Heart left ventricle (tissue), 16 donors: ENCODE results near the gene RNASE13. TPM values are rescaled to one million over a fixed set of nuclear protein-coding genes. Genes with fewer than 3 reads are reported as not detected.
A peak's percentile ranks its signal among the peaks of the same experiment; 100 is the strongest.

ENCODE experiments used
- ATAC-seq, 4 donors: fragments of 200-7000 bp; cut with Tn5 transposase; one replicate each; pipeline ENCODE4 v1.9.1; 2020 to 2022; ENCODE audit warnings: moderate library complexity in 4 of 4, mild to moderate bottlenecking in 3 of 4, moderate number of reproducible peaks in 1 of 4
- DNase-seq, 5 donors: peaks; one replicate each; pipeline ENCODE4 v3.0.0-alpha.2; 2020
- H3K27ac ChIP-seq, 12 donors: fragments of 200-600 bp; sonication (generic) in 4 of 12; one replicate each; pipeline versions ENCODE4 v1.5.0 to v1.8.0; 2016 to 2022; ENCODE audit warnings: mild to moderate bottlenecking in 2 of 12
- H3K27me3 ChIP-seq, 9 donors: fragments of 200-600 bp; sonication (generic) in 2 of 9; one replicate each; pipeline versions ENCODE4 v1.5.1 to v1.8.0; 2016 to 2022; ENCODE audit warnings: mild to moderate bottlenecking in 3 of 9
- H3K36me3 ChIP-seq, 9 donors: fragments of 200-600 bp; sonication (generic) in 2 of 9; one replicate each; pipeline versions ENCODE4 v1.5.0 to v1.8.0; 2018 to 2022; ENCODE audit warnings: mild to moderate bottlenecking in 2 of 9
- H3K4me1 ChIP-seq, 12 donors: fragments of 200-600 bp; sonication (generic) in 4 of 12; one replicate each; pipeline versions ENCODE4 v1.5.0 to v1.8.0; 2016 to 2022; ENCODE audit warnings: mild to moderate bottlenecking in 3 of 12
- H3K4me3 ChIP-seq, 12 donors: fragments of 200-600 bp; sonication (generic) in 4 of 12; one replicate each; pipeline versions ENCODE4 v1.5.0 to v1.8.0; 2017 to 2022; ENCODE audit warnings: mild to moderate bottlenecking in 9 of 12, moderate library complexity in 4 of 12
- H3K9me3 ChIP-seq, 12 donors: fragments of 200-600 bp; sonication (generic) in 4 of 12; one replicate each; pipeline versions ENCODE4 v1.5.0 to v1.8.0; 2016 to 2022; ENCODE audit warnings: mild to moderate bottlenecking in 1 of 12
- POLR2A ChIP-seq, 2 donors: fragments of 450-650 bp; IDR thresholded peaks; one replicate each; pipeline ENCODE4 v1.6.1; 2017; ENCODE audit warnings: antibody characterized with exemption in 2 of 2, mild to moderate bottlenecking in 2 of 2, moderate library complexity in 2 of 2
- WGBS, 4 donors: extraction: QIAGEN DNeasy Blood & Tissue Kit in 2 of 4; methylation state at CpG; one replicate each; pipeline versions ENCODE4 v1.1.5 to v1.1.7; 2013 to 2018; 5-methylcytosine and 5-hydroxymethylcytosine counted together
- intact Hi-C, 10 donors: fragments of 100-400 bp; cut with DNase I; formaldehyde crosslinking; loops; one replicate each; pipeline versions ENCODE4 v1.11.1 to v1.14.2; 2022
- polyA plus RNA-seq, 2 donors: library from polyadenylated mRNA; stranded (reverse); fragments of 200-250 nt; gene quantifications; one replicate each; pipeline ENCODE4 v1.2.3, GENCODE V29; 2013
- total RNA-seq, 9 donors: library from RNA; depleted of rRNA in 2 of 9; stranded (reverse); fragments of >200 nt in 2 of 9; fragmentation: NEBNext Ultra II Directional in 3 of 9; extraction: Animal tissue kit (Norgen Biotek cat#: 25700) in 3 of 9; gene quantifications; one replicate each; pipeline versions ENCODE4 v1.1.0 to v1.2.4, GENCODE V29; 2016 to 2023
- TF ChIP-seq, protein P1 (sequence below), 12 donors: fragments of 200-600 bp; sonication (generic) in 4 of 12; IDR thresholded peaks; one replicate each; pipeline versions ENCODE4 v1.5.0 to v1.8.0; 2018 to 2022; ENCODE audit warnings: antibody characterized with exemption in 12 of 12, mild to moderate bottlenecking in 5 of 12
- donor health status: ischemic (EF 13 %, LVEDD 7.1; RV severe dilation, severe dysfunction).
- donor health status: healthy with polysubstance abuse.
- donor health status: DM: no; HTN: yes; CAD: no.
- donor health status: DM: no; HTN: no; CAD: no.
- donor health status: ischemic (EF 25% LVEDD 6.9; RV normal size, moderate dysfunction).
- donor health status: ischemic (EF 25% LVEDD 5.7; RV mildly dilated, moderate dysfunction).
- donor health status: healthy.
- donor health status: DM: yes; HTN: yes; CAD: no.
- donor health status: ischemic (EF 35%, LVEDD 5.7; RV mildly dilated, moderate dysfunction).
- donor health status: nonischemic (EF 11% LVEDD 7.7; RV severe dilation, severe dysfunction).
- donor health status: DM: yes; HTN: yes; CAD: no.
- donor health status: PGD.
- donor health status: ischemic (EF 29% LVEDD 5.4; RV normal size, mild dysfunction).
- donor health status: nonischemic (EF 23%, LVEDD 6.1; RV moderate dilation, normal function).

Gene RNASE13
- total and polyA plus RNA-seq, 11 donors = not detected

DNA sequence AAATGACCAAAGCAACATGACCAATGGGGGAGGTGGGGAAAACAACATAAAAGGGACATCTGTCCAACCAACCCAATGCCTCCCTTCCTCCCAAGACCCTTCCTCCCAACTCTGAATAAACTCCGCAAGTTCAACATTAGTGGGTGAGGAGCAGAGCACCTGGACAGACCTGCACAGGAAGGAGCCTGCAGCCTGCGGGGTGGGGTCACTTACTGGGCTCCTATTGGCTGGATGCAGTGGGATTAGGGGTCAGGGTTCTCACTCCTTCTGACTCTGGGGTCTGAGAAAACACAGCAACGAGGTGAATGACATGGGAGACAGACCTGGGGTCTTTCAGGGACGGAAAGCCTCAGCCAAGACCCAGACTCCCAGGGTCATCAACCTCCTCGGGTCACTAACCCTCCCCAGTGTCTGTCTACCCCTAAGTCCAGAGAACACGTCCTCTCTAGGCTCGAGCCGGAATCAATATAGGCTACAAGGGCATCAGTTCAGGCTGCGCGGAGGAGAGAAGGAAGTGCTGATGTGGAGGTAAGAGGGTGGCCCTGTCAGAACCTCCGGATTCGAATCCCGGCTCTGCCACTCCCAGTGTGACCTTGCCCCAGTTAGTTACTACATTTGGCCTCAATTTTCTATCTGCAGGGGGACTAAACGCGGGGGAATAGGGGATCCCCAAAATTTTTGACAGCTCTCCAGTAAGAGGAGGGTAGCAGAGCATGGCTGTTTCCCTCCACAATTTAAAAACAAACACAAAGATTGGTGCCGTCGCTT is 10.6 kb downstream of the RNASE13 start:
- DNase-seq = peak in 1 of 5 donors; percentile 41
- no peak for TF ChIP-seq POLR2A (IDR thresholded peaks at IDR 0.05)
- TF ChIP-seq, protein P1, sequence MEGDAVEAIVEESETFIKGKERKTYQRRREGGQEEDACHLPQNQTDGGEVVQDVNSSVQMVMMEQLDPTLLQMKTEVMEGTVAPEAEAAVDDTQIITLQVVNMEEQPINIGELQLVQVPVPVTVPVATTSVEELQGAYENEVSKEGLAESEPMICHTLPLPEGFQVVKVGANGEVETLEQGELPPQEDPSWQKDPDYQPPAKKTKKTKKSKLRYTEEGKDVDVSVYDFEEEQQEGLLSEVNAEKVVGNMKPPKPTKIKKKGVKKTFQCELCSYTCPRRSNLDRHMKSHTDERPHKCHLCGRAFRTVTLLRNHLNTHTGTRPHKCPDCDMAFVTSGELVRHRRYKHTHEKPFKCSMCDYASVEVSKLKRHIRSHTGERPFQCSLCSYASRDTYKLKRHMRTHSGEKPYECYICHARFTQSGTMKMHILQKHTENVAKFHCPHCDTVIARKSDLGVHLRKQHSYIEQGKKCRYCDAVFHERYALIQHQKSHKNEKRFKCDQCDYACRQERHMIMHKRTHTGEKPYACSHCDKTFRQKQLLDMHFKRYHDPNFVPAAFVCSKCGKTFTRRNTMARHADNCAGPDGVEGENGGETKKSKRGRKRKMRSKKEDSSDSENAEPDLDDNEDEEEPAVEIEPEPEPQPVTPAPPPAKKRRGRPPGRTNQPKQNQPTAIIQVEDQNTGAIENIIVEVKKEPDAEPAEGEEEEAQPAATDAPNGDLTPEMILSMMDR (IDR thresholded peaks at IDR 0.05) = no peak

DNA sequence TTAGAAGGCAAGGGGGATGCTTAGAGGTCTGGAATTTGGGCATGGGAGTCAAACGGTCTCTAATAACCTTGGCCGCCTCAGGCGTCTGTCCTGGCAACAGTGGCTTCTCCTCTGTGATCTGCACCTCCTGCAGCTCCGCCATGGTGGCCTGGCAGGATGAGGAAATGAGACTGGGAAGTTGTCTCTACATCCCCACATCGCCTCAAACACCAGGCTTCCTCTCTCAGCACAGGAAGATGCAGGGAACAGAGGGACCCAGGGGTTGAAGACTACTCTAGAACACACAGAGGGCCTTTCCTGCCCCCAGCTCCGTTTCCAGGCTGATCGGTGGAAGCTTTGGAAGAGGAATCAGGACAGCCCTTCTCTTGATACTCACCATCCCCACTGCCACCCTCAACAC is 11.4 kb downstream of the RNASE13 start:
- H3K36me3 ChIP-seq = peaks cover 0 to 48% (median 40%) of the 10 kb centered on the region in 9 donors
- TF ChIP-seq, protein P1 (IDR thresholded peaks at IDR 0.05) = no peak
- no peak for TF ChIP-seq POLR2A (IDR thresholded peaks at IDR 0.05)
- intact Hi-C loops = loop anchor here in 2 of 10 donors (1.0 to 5.0 kb wide), 2 partner anchors 16 to 69 kb away; no protein-coding TSS in a partner anchor
- WGBS, 4 donors = 8 to 18% (median 15%) methylated on average over 7 of the region's 7 CpGs
- DNase-seq (peak in 1 of 5 donors; percentile 43), ATAC-seq (peak in 1 of 4 donors; percentile 7)
- peaks cover 0 to 58% (median 30%) of the 10 kb centered on the region in 12 donors for H3K4me1 ChIP-seq
- H3K4me3 ChIP-seq = peak overlapping the region in 11 of 12 donors; percentile 66 to 98 (median 88)
- no peaks in the 10 kb centered on the region for H3K9me3 ChIP-seq
- H3K27me3 ChIP-seq = peaks cover 0 to 7% (median 0%) of the 10 kb centered on the region in 9 donors
- peak overlapping the region; percentile 82 to 100 (median 98) for H3K27ac ChIP-seq

More for the DNA sequence above, 10.6 kb downstream of the RNASE13 start:
- Histone ChIP-seq H3K27me3 (peaks cover 0 to 7% (median 0%) of the 10 kb centered on the region in 9 donors), H3K36me3 (peaks cover 0 to 40% (median 32%) of the 10 kb centered on the region in 9 donors), H3K27ac (peak overlapping the region; percentile 82 to 100 (median 98)), H3K4me1 (peaks cover 0 to 54% (median 30%) of the 10 kb centered on the region in 12 donors), H3K9me3 (no peaks in the 10 kb centered on the region), H3K4me3 (peak overlapping the region; percentile 66 to 98 (median 88))
- 11 to 19% (median 12%) methylated on average over 15 to 17 of the region's 17 CpGs for WGBS, 4 donors
- peak in 2 of 4 donors; percentile 21 for ATAC-seq
- intact Hi-C loops = loop anchor here in 2 of 10 donors (1.0 to 5.0 kb wide), 2 partner anchors 15 to 68 kb away; no protein-coding TSS in a partner anchor

DNA sequence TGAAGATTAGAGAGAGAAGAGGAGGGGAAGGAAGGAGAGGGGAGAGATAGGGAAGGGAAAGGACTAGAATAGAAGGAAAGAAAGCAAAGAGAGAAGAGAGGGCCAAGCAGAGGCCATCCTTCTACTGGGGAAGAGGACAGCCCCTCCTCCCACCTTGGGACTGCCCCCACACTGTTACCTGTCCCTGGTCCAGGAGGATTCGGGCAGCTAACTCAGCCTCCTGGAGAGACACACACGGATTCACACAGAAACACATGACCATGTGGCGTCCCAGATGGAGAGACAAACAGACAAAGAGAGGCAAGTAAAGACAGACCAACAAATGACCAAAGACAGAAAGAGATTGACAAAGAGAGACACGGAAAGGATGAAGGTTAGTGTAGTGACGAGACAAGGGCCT is 11.9 kb downstream of the RNASE13 start:
- H3K4me3 ChIP-seq = peak overlapping the region in 9 of 12 donors; percentile 76 to 98 (median 88)
- ATAC-seq (no peak), DNase-seq (no peak)
- no peaks in the 10 kb centered on the region for H3K9me3 ChIP-seq
- H3K27me3 ChIP-seq = peaks cover 0 to 7% (median 0%) of the 10 kb centered on the region in 9 donors
- 40 to 67% (median 55%) methylated on average over 5 of the region's 5 CpGs for WGBS, 4 donors
- no peak for TF ChIP-seq POLR2A (IDR thresholded peaks at IDR 0.05)
- TF ChIP-seq, protein P1 (IDR thresholded peaks at IDR 0.05) = no peak
- intact Hi-C loops = loop anchor here in 2 of 10 donors (1.0 to 5.0 kb wide), 2 partner anchors 17 to 70 kb away; no protein-coding TSS in a partner anchor
- H3K27ac ChIP-seq = peak overlapping the region in 11 of 12 donors; percentile 82 to 100 (median 98)
- H3K36me3 ChIP-seq = peaks cover 0 to 53% (median 45%) of the 10 kb centered on the region in 9 donors
- peaks cover 0 to 62% (median 30%) of the 10 kb centered on the region in 12 donors for H3K4me1 ChIP-seq
